Neural progenitor cell (in vitro differentiated cells): ENCODE data around the gene ADAMTSL1. TPM values are rescaled to one million over a fixed set of nuclear protein-coding genes. Genes with fewer than 3 reads are reported as not detected.

Experiments used
- DNase-seq: peaks from one replicate; pipeline ENCODE4 v3.0.0-alpha.2; 2016; ENCODE audit warnings: low spot score
- H2AFZ ChIP-seq: fragments of 200-600 bp; sonication (generic); replicated peaks from 2 replicates; pipeline ENCODE4 v1.6.1; 2016; ENCODE audit warnings: antibody characterized with exemption
- H3F3A ChIP-seq: fragments of 200-600 bp; sonication (generic); 2 replicates; pipeline ENCODE4 v1.6.1; 2016; ENCODE audit warnings: antibody characterized with exemption, low read depth
- H3K27ac ChIP-seq: fragments of 200-600 bp; sonication (generic); 2 replicates; pipeline ENCODE4 v1.5.1; 2016; ENCODE audit warnings: mild to moderate bottlenecking
- H3K27me3 ChIP-seq: fragments of 200-600 bp; sonication (generic); 2 replicates; pipeline ENCODE4 v1.6.1; 2016; ENCODE audit warnings: mild to moderate bottlenecking, moderate library complexity
- H3K36me3 ChIP-seq: fragments of 200-600 bp; sonication (generic); 2 replicates; pipeline ENCODE4 v1.5.1; 2016
- H3K4me1 ChIP-seq: fragments of 200-600 bp; sonication (generic); 2 replicates; pipeline ENCODE4 v1.6.1; 2016; ENCODE audit warnings: mixed run types
- H3K4me2 ChIP-seq: fragments of 200-600 bp; sonication (generic); 2 replicates; pipeline ENCODE4 v1.6.1; 2016
- H3K4me3 ChIP-seq: fragments of 200-600 bp; sonication (generic); 2 replicates; pipeline ENCODE4 v1.5.1; 2016
- H3K79me2 ChIP-seq: fragments of 200-600 bp; sonication (generic); 2 replicates; pipeline ENCODE4 v1.6.1; 2016; ENCODE audit warnings: low read depth
- H3K9ac ChIP-seq: fragments of 200-600 bp; sonication (generic); 2 replicates; pipeline ENCODE4 v1.6.1; 2016
- H3K9me3 ChIP-seq: fragments of 200-600 bp; sonication (generic); 2 replicates; pipeline ENCODE4 v1.5.1; 2016; ENCODE audit warnings: low read depth
- H4K20me1 ChIP-seq: fragments of 200-600 bp; sonication (generic); 2 replicates; pipeline ENCODE4 v1.6.1; 2016; ENCODE audit warnings: low read depth
- H3K27ac Mint-ChIP-seq: 3 replicates; pipeline ENCODE4 v1.8.0; 2021; ENCODE audit warnings: mixed read lengths
- H3K27me3 Mint-ChIP-seq: 2 replicates; pipeline ENCODE4 v1.8.0; 2022; ENCODE audit warnings: low read depth, mild to moderate bottlenecking, inconsistent platforms, moderate library complexity, mixed read lengths; ENCODE audit not compliant: insufficient read depth
- H3K36me3 Mint-ChIP-seq: 3 replicates; pipeline ENCODE4 v1.8.0; 2021; ENCODE audit warnings: mixed read lengths
- H3K4me1 Mint-ChIP-seq: 3 replicates; pipeline ENCODE4 v1.8.0; 2021; ENCODE audit warnings: mixed read lengths
- H3K4me3 Mint-ChIP-seq: 3 replicates; pipeline ENCODE4 v1.8.0; 2021; ENCODE audit warnings: mild to moderate bottlenecking, moderate library complexity, mixed read lengths
- H3K9me3 Mint-ChIP-seq: 3 replicates; pipeline ENCODE4 v1.8.0; 2020; ENCODE audit warnings: mixed read lengths
- CTCF ChIP-seq: fragments of 200-600 bp; sonication (generic); IDR thresholded peaks from 2 replicates; pipeline ENCODE4 v1.5.1; 2017; ENCODE audit warnings: antibody characterized with exemption, mild to moderate bottlenecking
- EZH2 ChIP-seq: fragments of 200-600 bp; sonication (generic); IDR thresholded peaks from 2 replicates; pipeline ENCODE4 v1.6.1; 2017; ENCODE audit warnings: antibody characterized with exemption, mild to moderate bottlenecking, moderate library complexity
- EZH2phosphoT487 ChIP-seq: fragments of 200-600 bp; sonication (generic); IDR thresholded peaks from 2 replicates; pipeline ENCODE4 v1.6.1; 2017; ENCODE audit warnings: antibody characterized with exemption
- total RNA-seq: library from RNA; depleted of rRNA; stranded (reverse); fragments of >200 nt; gene quantifications from 2 replicates; pipeline ENCODE4 v1.2.3, GENCODE V29; 2015; ENCODE audit warnings: low replicate concordance

The ADAMTSL1 gene
- total RNA-seq, 1 donor from 2014 or later = 0.73 TPM

- Mint-ChIP-seq H3K9me3 (no peaks in the 10 kb centered on the region), H3K4me1 (peaks cover 11% of the 10 kb centered on the region), H3K4me3 (no peak overlapping the region), H3K27ac (no peak overlapping the region), H3K27me3 (no peaks in the 10 kb centered on the region), H3K36me3 (no peaks in the 10 kb centered on the region)
- no peaks in the 10 kb centered on the region for H3K36me3 ChIP-seq
- H4K20me1 ChIP-seq = no peaks in the 10 kb centered on the region
- DNase-seq = peak; percentile 80
- H3K27ac ChIP-seq = no peak overlapping the region
- H3K9me3 ChIP-seq = no peaks in the 10 kb centered on the region
- no peak for TF ChIP-seq EZH2phosphoT487
- TF ChIP-seq CTCF = no peak
- TF ChIP-seq EZH2 = no peak
- H3K4me3 ChIP-seq = peak overlapping the region; percentile 5
- no peak overlapping the region for H3K9ac ChIP-seq
- no peaks in the 10 kb centered on the region for H3K27me3 ChIP-seq
- peaks cover 23% of the 10 kb centered on the region for H3K4me1 ChIP-seq
- H3K79me2 ChIP-seq = no peaks in the 10 kb centered on the region
- peaks cover 6% of the 10 kb centered on the region for H3F3A ChIP-seq
- peak overlapping the region; percentile 56 for H3K4me2 ChIP-seq
- H2AFZ ChIP-seq = no peak overlapping the region
These were observed 132.9 kb downstream of the ADAMTSL1 start for GRCh38 chr9:18606846-18607245.

- Histone ChIP-seq H3K79me2 (no peaks in the 10 kb centered on the region), H3K4me2 (no peak overlapping the region), H3K27me3 (no peaks in the 10 kb centered on the region), H3K9me3 (no peaks in the 10 kb centered on the region), H3K36me3 (no peaks in the 10 kb centered on the region), H3K4me1 (peaks cover 23% of the 10 kb centered on the region), H2AFZ (no peak overlapping the region), H3K9ac (no peak overlapping the region), H3K4me3 (no peak overlapping the region), H4K20me1 (no peaks in the 10 kb centered on the region), H3K27ac (no peak overlapping the region), H3F3A (peaks cover 6% of the 10 kb centered on the region)
- Mint-ChIP-seq H3K9me3 (no peaks in the 10 kb centered on the region), H3K27ac (no peak overlapping the region), H3K27me3 (no peaks in the 10 kb centered on the region), H3K4me3 (no peak overlapping the region), H3K36me3 (no peaks in the 10 kb centered on the region), H3K4me1 (peaks cover 11% of the 10 kb centered on the region)
- no peak for DNase-seq
- no peak for TF ChIP-seq EZH2
- no peak for TF ChIP-seq CTCF
- TF ChIP-seq EZH2phosphoT487 = no peak
These were observed 134.4 kb downstream of the ADAMTSL1 start for GRCh38 chr9:18608371-18608770.

- no peaks in the 10 kb centered on the region for H3K9me3 Mint-ChIP-seq
- Histone ChIP-seq H3K79me2 (no peaks in the 10 kb centered on the region), H3K4me1 (peaks cover 17% of the 10 kb centered on the region), H3K4me3 (no peak overlapping the region), H3K27ac (no peak overlapping the region), H4K20me1 (no peaks in the 10 kb centered on the region), H3F3A (peaks cover 6% of the 10 kb centered on the region), H3K4me2 (no peak overlapping the region), H2AFZ (no peak overlapping the region), H3K9me3 (no peaks in the 10 kb centered on the region), H3K27me3 (no peaks in the 10 kb centered on the region), H3K9ac (no peak overlapping the region), H3K36me3 (no peaks in the 10 kb centered on the region)
- no peak overlapping the region for H3K27ac Mint-ChIP-seq
- H3K36me3 Mint-ChIP-seq = no peaks in the 10 kb centered on the region
- DNase-seq = no peak
- no peak for TF ChIP-seq EZH2
- no peak for TF ChIP-seq CTCF
- no peak for TF ChIP-seq EZH2phosphoT487
- no peaks in the 10 kb centered on the region for H3K27me3 Mint-ChIP-seq
- peaks cover 9% of the 10 kb centered on the region for H3K4me1 Mint-ChIP-seq
- H3K4me3 Mint-ChIP-seq = no peak overlapping the region
These were observed 137.0 kb downstream of the ADAMTSL1 start for GRCh38 chr9:18610956-18611355.
